Activated CD4-positive, alpha-beta memory T cell treated with anti-CD3 and anti-CD28 coated beads, Interleukin-2, amount 10 ng/mL, durations not matched to agents 7 days and 5 days (primary cell): ENCODE measurements around the gene NFATC1. TPM values are rescaled to one million over a fixed set of nuclear protein-coding genes. Genes with fewer than 3 reads are reported as not detected.

Source experiments
- CTCF ChIA-PET: fragments of 350-600 bp; sonication (Branson Sonifier 250); formaldehyde crosslinking; loops from one replicate; lab custom pipeline; 2021; ENCODE audit warnings: antibody characterized with exemption, inconsistent platforms; lab: Charles Lee
- POLR2A ChIA-PET: fragments of 350-600 bp; sonication (Branson Sonifier 250); formaldehyde crosslinking; loops from one replicate; lab custom pipeline; 2021; ENCODE audit warnings: antibody characterized with exemption; lab: Charles Lee
- DNase-seq: peaks from one replicate; pipeline ENCODE4 v3.0.0-alpha.2; 2020
- H3K27ac Mint-ChIP-seq: one replicate; pipeline ENCODE4 v1.8.0; 2021; ENCODE audit warnings: mild to moderate bottlenecking, mixed read lengths
- H3K27me3 Mint-ChIP-seq: one replicate; pipeline ENCODE4 v1.8.0; 2021; ENCODE audit warnings: mixed read lengths
- H3K36me3 Mint-ChIP-seq: one replicate; pipeline ENCODE4 v1.8.0; 2021; ENCODE audit warnings: low read depth, mixed read lengths
- H3K4me1 Mint-ChIP-seq: one replicate; pipeline ENCODE4 v1.8.0; 2021; ENCODE audit warnings: mixed read lengths
- H3K4me3 Mint-ChIP-seq: one replicate; pipeline ENCODE4 v1.8.0; 2021; ENCODE audit warnings: mild to moderate bottlenecking, mixed read lengths
- H3K9me3 Mint-ChIP-seq: one replicate; pipeline ENCODE4 v1.8.0; 2021; ENCODE audit warnings: mixed read lengths
- total RNA-seq, 2 experiments: library from RNA; stranded (reverse); gene quantifications; one replicate each; pipeline ENCODE4 v1.2.3, GENCODE V29; 2021

The NFATC1 gene
- total RNA-seq, 2 experiments from 2014 or later, result 43.8 to 44.5 TPM

- Mint-ChIP-seq H3K4me3 (no peak overlapping the region), H3K27me3 (no peaks in the 10 kb centered on the region), H3K9me3 (no peaks in the 10 kb centered on the region), H3K4me1 (peaks cover 8% of the 10 kb centered on the region), H3K27ac (no peak overlapping the region), H3K36me3 (peaks cover 5% of the 10 kb centered on the region)
- ChIA-PET POLR2A (no interaction called here), CTCF (no interaction called here)
- no peak for DNase-seq
Observed at GRCh38 chr18:79458917-79459803, 63.4 kb downstream of the NFATC1 start.

DNA sequence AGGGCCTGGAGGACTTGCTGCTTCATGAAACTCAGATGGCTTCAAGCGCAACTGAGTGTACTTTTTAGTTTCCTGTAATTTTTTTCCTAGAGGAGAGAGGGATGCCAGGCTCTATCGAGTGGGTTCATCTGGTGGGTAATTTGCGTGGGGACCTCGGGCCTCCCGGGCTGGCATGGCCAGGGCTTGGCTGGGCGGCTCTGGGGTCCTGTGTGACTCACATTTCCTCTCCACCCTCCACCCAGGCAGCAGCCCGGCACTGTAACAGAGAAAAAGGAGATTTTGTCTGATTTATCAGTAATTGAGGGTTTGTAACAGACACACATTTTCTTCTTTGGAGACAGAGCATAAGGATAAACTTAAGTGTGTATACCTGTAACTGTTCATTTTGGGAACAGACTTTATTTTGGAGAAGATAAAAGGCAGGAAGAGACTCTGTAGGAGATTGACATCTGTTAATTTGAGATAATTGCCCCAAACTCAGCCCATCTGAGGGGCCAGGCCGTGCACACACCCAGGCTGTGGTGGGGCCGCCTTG, 64.3 kb downstream of the NFATC1 start:
- Mint-ChIP-seq H3K4me3 (no peak overlapping the region), H3K4me1 (peaks cover 8% of the 10 kb centered on the region), H3K27ac (peak overlapping the region; percentile 26), H3K36me3 (peaks cover 5% of the 10 kb centered on the region), H3K27me3 (no peaks in the 10 kb centered on the region), H3K9me3 (no peaks in the 10 kb centered on the region)
- DNase-seq, result no peak
- CTCF ChIA-PET, result no interaction called here
- POLR2A ChIA-PET, result no interaction called here

- Mint-ChIP-seq H3K27me3 (no peaks in the 10 kb centered on the region), H3K4me3 (no peak overlapping the region), H3K27ac (no peak overlapping the region), H3K4me1 (peaks cover 8% of the 10 kb centered on the region), H3K9me3 (no peaks in the 10 kb centered on the region), H3K36me3 (peaks cover 5% of the 10 kb centered on the region)
- DNase-seq, result no peak
- ChIA-PET POLR2A (no interaction called here), CTCF (no interaction called here)
Observed at GRCh38 chr18:79460481-79461300, 65.0 kb downstream of the NFATC1 start.

DNA sequence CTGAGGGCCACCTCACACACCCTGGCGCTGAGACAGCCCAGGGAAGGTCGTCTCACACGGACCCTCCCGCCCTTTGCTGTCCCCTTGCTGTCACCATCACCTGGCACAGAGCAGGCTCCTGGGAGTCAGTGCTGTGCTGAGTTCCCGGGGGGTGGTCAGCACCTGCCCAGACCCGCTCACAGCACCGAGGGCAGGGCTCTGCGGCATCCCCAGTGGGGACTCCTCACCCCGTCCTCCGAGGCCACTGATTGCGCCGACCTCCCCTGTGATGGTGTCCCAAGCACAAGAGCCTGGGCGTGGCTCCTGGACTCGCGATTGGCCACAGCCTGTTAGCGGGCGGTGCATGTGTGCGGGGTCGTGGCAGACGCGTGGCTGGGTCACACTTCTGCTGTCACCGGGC, 65.9 kb downstream of the NFATC1 start:
- peaks cover 7% of the 10 kb centered on the region for H3K36me3 Mint-ChIP-seq
- CTCF ChIA-PET, result no interaction called here
- no peak overlapping the region for H3K4me3 Mint-ChIP-seq
- POLR2A ChIA-PET, result no interaction called here
- no peaks in the 10 kb centered on the region for H3K9me3 Mint-ChIP-seq
- peaks cover 8% of the 10 kb centered on the region for H3K4me1 Mint-ChIP-seq
- H3K27me3 Mint-ChIP-seq, result no peaks in the 10 kb centered on the region
- DNase-seq, result no peak
- no peak overlapping the region for H3K27ac Mint-ChIP-seq

GRCh38 chr18:79463424-79463960, 67.8 kb downstream of the NFATC1 start:
- POLR2A ChIA-PET, result no interaction called here
- no peaks in the 10 kb centered on the region for H3K9me3 Mint-ChIP-seq
- peaks cover 13% of the 10 kb centered on the region for H3K36me3 Mint-ChIP-seq
- no peak for DNase-seq
- no peak overlapping the region for H3K27ac Mint-ChIP-seq
- CTCF ChIA-PET, result no interaction called here
- H3K27me3 Mint-ChIP-seq, result no peaks in the 10 kb centered on the region
- no peak overlapping the region for H3K4me3 Mint-ChIP-seq
- peaks cover 8% of the 10 kb centered on the region for H3K4me1 Mint-ChIP-seq

DNA sequence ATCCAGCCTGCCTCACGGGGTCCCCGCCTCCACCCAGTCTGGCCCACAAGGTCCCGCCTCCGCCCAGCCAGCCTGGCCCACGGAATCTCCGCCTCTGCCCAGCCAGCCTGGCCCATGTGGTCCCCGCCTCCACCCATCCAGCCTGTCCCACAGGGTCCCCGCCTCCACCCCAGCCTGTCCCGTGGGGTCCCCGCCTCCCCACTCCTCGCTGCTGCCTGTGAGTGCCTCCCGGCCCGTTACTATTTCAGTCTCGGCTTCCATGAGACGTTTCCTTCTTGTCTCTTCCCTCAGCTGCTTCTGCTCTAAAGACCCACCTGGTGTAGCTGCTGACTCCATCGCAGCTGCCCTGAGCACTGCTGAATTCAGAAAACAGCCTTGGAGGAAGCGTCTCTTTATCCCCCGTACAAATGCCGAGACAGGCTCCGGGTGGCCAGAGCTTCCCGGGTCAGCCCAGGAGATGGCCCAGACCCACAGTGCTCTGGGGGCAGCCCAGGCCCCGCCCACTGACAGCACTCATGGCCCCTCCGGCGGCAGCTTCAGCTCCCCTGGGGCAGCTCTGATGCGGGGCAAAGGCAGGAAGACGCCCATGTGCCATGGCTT, 69.8 kb downstream of the NFATC1 start:
- POLR2A ChIA-PET, result no interaction called here
- no peak overlapping the region for H3K4me3 Mint-ChIP-seq
- DNase-seq, result no peak
- H3K27me3 Mint-ChIP-seq, result no peaks in the 10 kb centered on the region
- no peaks in the 10 kb centered on the region for H3K4me1 Mint-ChIP-seq
- H3K9me3 Mint-ChIP-seq, result no peaks in the 10 kb centered on the region
- CTCF ChIA-PET, result no interaction called here
- H3K27ac Mint-ChIP-seq, result no peak overlapping the region
- peaks cover 19% of the 10 kb centered on the region for H3K36me3 Mint-ChIP-seq

DNA sequence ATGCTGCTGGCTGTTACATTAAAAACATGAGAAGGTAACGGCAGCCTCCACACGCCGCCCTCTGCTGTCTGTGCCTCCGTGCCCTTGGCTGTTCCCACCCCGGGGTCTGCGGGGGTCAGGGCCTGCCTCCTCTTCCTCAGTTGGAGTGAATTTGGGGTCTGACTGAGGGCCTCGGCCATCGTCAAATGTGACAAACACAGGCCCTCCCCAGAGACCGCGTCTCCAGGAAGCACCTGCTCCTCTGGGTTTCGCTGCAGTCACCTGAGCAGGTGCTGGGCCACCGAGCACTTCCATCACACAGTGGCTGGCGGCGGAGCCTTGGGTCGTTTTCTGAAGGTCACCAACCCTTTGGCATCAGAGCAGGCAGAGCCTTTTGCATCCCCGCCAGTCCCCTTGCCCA, 70.9 kb downstream of the NFATC1 start:
- H3K36me3 Mint-ChIP-seq, result peaks cover 23% of the 10 kb centered on the region
- DNase-seq, result no peak
- CTCF ChIA-PET, result no interaction called here

GRCh38 chr18:79467126-79467525, 71.4 kb downstream of the NFATC1 start:
- DNase-seq, result no peak
- Mint-ChIP-seq H3K4me3 (no peak overlapping the region), H3K4me1 (no peaks in the 10 kb centered on the region), H3K27ac (no peak overlapping the region), H3K27me3 (no peaks in the 10 kb centered on the region), H3K9me3 (no peaks in the 10 kb centered on the region), H3K36me3 (peaks cover 19% of the 10 kb centered on the region)
- ChIA-PET POLR2A (no interaction called here), CTCF (no interaction called here)

More for the DNA sequence above, 70.9 kb downstream of the NFATC1 start:
- no peak overlapping the region for H3K4me3 Mint-ChIP-seq
- no peaks in the 10 kb centered on the region for H3K4me1 Mint-ChIP-seq
- POLR2A ChIA-PET, result no interaction called here
- H3K27me3 Mint-ChIP-seq, result no peaks in the 10 kb centered on the region
- H3K9me3 Mint-ChIP-seq, result no peaks in the 10 kb centered on the region
- no peak overlapping the region for H3K27ac Mint-ChIP-seq

DNA sequence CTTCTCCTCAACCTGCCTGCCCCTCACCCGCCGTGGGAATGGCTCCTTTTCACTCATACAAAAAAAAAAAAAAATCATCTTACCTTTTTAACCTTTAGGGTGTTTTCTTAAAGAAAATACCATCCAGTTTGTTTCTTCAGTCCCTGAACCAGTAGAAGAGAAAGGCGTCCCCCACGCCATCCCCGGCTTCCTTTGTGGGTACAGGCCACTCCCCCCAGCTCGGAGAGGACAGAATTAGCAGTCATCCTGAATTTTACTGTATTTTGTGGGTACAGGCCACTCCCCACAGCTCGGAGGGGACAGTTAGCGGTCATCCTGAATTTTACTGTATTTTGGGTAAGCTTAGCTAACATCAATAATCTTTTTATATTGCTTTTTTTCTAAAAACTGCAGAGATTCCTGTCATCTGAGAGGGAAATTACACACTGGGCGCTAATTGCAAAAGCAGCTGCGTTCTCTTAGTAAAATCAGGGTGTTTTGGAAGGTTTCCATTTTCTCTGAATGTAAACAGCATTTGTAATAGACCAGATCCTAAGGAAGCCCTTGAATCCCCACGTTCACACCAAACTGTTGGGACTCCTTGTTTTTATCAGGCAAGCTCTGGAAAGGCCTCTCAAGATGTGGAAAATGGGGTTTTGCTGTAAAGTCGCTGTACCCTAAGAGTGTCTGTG, 72.5 kb downstream of the NFATC1 start:
- H3K27ac Mint-ChIP-seq, result no peak overlapping the region
- POLR2A ChIA-PET, result no interaction called here
- no peak for DNase-seq

GRCh38 chr18:79469309-79469708, 73.6 kb downstream of the NFATC1 start:
- no peaks in the 10 kb centered on the region for H3K4me1 Mint-ChIP-seq
- no peaks in the 10 kb centered on the region for H3K27me3 Mint-ChIP-seq
- H3K36me3 Mint-ChIP-seq, result peaks cover 27% of the 10 kb centered on the region
- no peak overlapping the region for H3K27ac Mint-ChIP-seq
- H3K9me3 Mint-ChIP-seq, result no peaks in the 10 kb centered on the region
- no peak overlapping the region for H3K4me3 Mint-ChIP-seq
- DNase-seq, result no peak
- CTCF ChIA-PET, result no interaction called here
- POLR2A ChIA-PET, result no interaction called here

More for the DNA sequence above, 72.5 kb downstream of the NFATC1 start:
- CTCF ChIA-PET, result no interaction called here
- H3K27me3 Mint-ChIP-seq, result no peaks in the 10 kb centered on the region
- no peak overlapping the region for H3K4me3 Mint-ChIP-seq
- peaks cover 27% of the 10 kb centered on the region for H3K36me3 Mint-ChIP-seq
- no peaks in the 10 kb centered on the region for H3K4me1 Mint-ChIP-seq
- no peaks in the 10 kb centered on the region for H3K9me3 Mint-ChIP-seq

GRCh38 chr18:79469751-79470505, 74.2 kb downstream of the NFATC1 start:
- Mint-ChIP-seq H3K36me3 (peaks cover 27% of the 10 kb centered on the region), H3K27ac (no peak overlapping the region), H3K27me3 (no peaks in the 10 kb centered on the region), H3K9me3 (no peaks in the 10 kb centered on the region), H3K4me1 (no peaks in the 10 kb centered on the region), H3K4me3 (no peak overlapping the region)
- ChIA-PET POLR2A (no interaction called here), CTCF (no interaction called here)
- DNase-seq, result no peak

- Mint-ChIP-seq H3K4me1 (no peaks in the 10 kb centered on the region), H3K27ac (no peak overlapping the region), H3K27me3 (no peaks in the 10 kb centered on the region), H3K36me3 (peaks cover 27% of the 10 kb centered on the region), H3K9me3 (no peaks in the 10 kb centered on the region), H3K4me3 (no peak overlapping the region)
- ChIA-PET POLR2A (no interaction called here), CTCF (no interaction called here)
- DNase-seq, result no peak
Observed at GRCh38 chr18:79470547-79470946, 74.8 kb downstream of the NFATC1 start.
